Inferior parietal cortex (tissue), 1 donor: ENCODE data around the gene ASTN2.

Source experiments
- DNase-seq: peaks from one replicate; pipeline ENCODE4 v3.0.0-alpha.2; 2016; ENCODE audit errors: extremely low spot score

The ASTN2 gene

GRCh38 chr9:116958881-116959280, 456.0 kb downstream of the ASTN2 start:
- no peak for DNase-seq

- no peak for DNase-seq
Observed at GRCh38 chr9:116954731-116955130, 460.1 kb downstream of the ASTN2 start.

GRCh38 chr9:116953271-116953670, 461.6 kb downstream of the ASTN2 start:
- no peak for DNase-seq

GRCh38 chr9:116952436-116952810, 462.4 kb downstream of the ASTN2 start:
- no peak for DNase-seq

- no peak for DNase-seq
Observed at GRCh38 chr9:116951588-116952435, 463.0 kb downstream of the ASTN2 start.

- DNase-seq = no peak
Observed at GRCh38 chr9:116945817-116946216, 469.0 kb downstream of the ASTN2 start.

GRCh38 chr9:116944714-116945534, 469.9 kb downstream of the ASTN2 start:
- DNase-seq = no peak

- no peak for DNase-seq
Observed at GRCh38 chr9:116943970-116944369, 470.9 kb downstream of the ASTN2 start.

- no peak for DNase-seq
Observed at GRCh38 chr9:116942593-116943061, 472.2 kb downstream of the ASTN2 start.

- DNase-seq = no peak
Observed at GRCh38 chr9:116941266-116941665, 473.6 kb downstream of the ASTN2 start.

- no peak for DNase-seq
Observed at GRCh38 chr9:116940614-116941215, 474.1 kb downstream of the ASTN2 start.

- DNase-seq = no peak
Observed at GRCh38 chr9:116939614-116940013, 475.2 kb downstream of the ASTN2 start.

- DNase-seq = no peak
Observed at GRCh38 chr9:116939161-116939560, 475.7 kb downstream of the ASTN2 start.

- no peak for DNase-seq
Observed at GRCh38 chr9:116937361-116937760, 477.5 kb downstream of the ASTN2 start.

- no peak for DNase-seq
Observed at GRCh38 chr9:116935149-116935897, 479.5 kb downstream of the ASTN2 start.

GRCh38 chr9:116934131-116934530, 480.7 kb downstream of the ASTN2 start:
- no peak for DNase-seq

GRCh38 chr9:116933251-116933650, 481.6 kb downstream of the ASTN2 start:
- DNase-seq = no peak

- no peak for DNase-seq
Observed at GRCh38 chr9:116929621-116930020, 485.2 kb downstream of the ASTN2 start.

GRCh38 chr9:116928884-116929283, 486.0 kb downstream of the ASTN2 start:
- DNase-seq = no peak

GRCh38 chr9:116928289-116928688, 486.6 kb downstream of the ASTN2 start:
- no peak for DNase-seq

- DNase-seq = no peak
Observed at GRCh38 chr9:116927726-116928125, 487.1 kb downstream of the ASTN2 start.

GRCh38 chr9:116925121-116925520, 489.7 kb downstream of the ASTN2 start:
- DNase-seq = no peak
